Uterus (tissue), 2 donors: ENCODE data around the gene ANXA6.

Experiments
- CTCF ChIP-seq, 4 experiments: fragments of 200-600 bp in 2 of 4; fragments of 450-650 bp in 2 of 4; sonication (generic) in 2 of 4; IDR thresholded peaks; one replicate each; pipeline ENCODE4 v1.5.1; 2016 to 2019; ENCODE audit warnings: antibody characterized with exemption in 4 of 4, mild to moderate bottlenecking in 2 of 4, moderate library complexity in 1 of 4
- POLR2A ChIP-seq, 2 donors: fragments of 450-650 bp; IDR thresholded peaks; one replicate each; pipeline ENCODE4 v1.6.1; 2016; ENCODE audit warnings: antibody characterized with exemption in 2 of 2, mild to moderate bottlenecking in 1 of 2, moderate library complexity in 1 of 2

GRCh38 chr5:151196556-151197290 is 39.1 kb upstream of the ANXA6 start:
- TF ChIP-seq POLR2A (IDR thresholded peaks at IDR 0.05) (no peak), CTCF (IDR thresholded peaks at IDR 0.05) (no peak)
